GM18511 (cell line): ENCODE measurements around the gene ASL.
"Not testable (repeated sequence)": the region's sequence is repeated elsewhere in the genome, so short reads cannot be mapped to it uniquely, and the experiment has no call there.

ENCODE experiments used
- ATAC-seq: cut with Tn5 transposase; IDR thresholded peaks from one replicate; pipeline ENCODE4 v1.9.1; 2021; ENCODE audit warnings: mild to moderate bottlenecking, moderate library complexity; ENCODE audit not compliant: unreplicated experiment

Gene ASL

GRCh38 chr7:66116680-66117420 is 41.2 kb downstream of the ASL start:
- not testable (repeated sequence) for ATAC-seq

- ATAC-seq: no peak
These were observed 43.0 kb downstream of the ASL start for GRCh38 chr7:66118603-66119002.

GRCh38 chr7:66119245-66119850 is 43.7 kb downstream of the ASL start:
- ATAC-seq: no peak

- no peak for ATAC-seq
These were observed 47.5 kb downstream of the ASL start for GRCh38 chr7:66123175-66123528.

- not testable (repeated sequence) for ATAC-seq
These were observed 48.9 kb downstream of the ASL start for GRCh38 chr7:66124569-66124861.

GRCh38 chr7:66125052-66125694 is 49.6 kb downstream of the ASL start:
- no peak for ATAC-seq

GRCh38 chr7:66125781-66126352 is 50.2 kb downstream of the ASL start:
- not testable (repeated sequence) for ATAC-seq

GRCh38 chr7:66127172-66127571 is 51.6 kb downstream of the ASL start:
- ATAC-seq: not testable (repeated sequence)

- ATAC-seq: no peak
These were observed 63.6 kb downstream of the ASL start for GRCh38 chr7:66138994-66139752.

- no peak for ATAC-seq
These were observed 65.3 kb downstream of the ASL start for GRCh38 chr7:66140924-66141323.

- no peak for ATAC-seq
These were observed 66.7 kb downstream of the ASL start for GRCh38 chr7:66142334-66142733.

GRCh38 chr7:66142996-66143395 is 67.4 kb downstream of the ASL start:
- no peak for ATAC-seq
